Stimulated activated CD8-positive, alpha-beta memory T cell treated with anti-CD3 and anti-CD28 coated beads, Interleukin-4, amount 100 ng/mL, for 48 hours (primary cell): ENCODE data around the gene PDE7B.
"Not testable (repeated sequence)": the region's sequence is repeated elsewhere in the genome, so short reads cannot be mapped to it uniquely, and the experiment has no call there.

ENCODE experiments used
- DNase-seq: peaks from one replicate; pipeline ENCODE4 v3.0.0-alpha.2; 2020

Gene PDE7B

GRCh38 chr6:136123468-136123867 is 272.0 kb downstream of the PDE7B start:
- DNase-seq = no peak

- no peak for DNase-seq
These were observed 274.1 kb downstream of the PDE7B start for GRCh38 chr6:136125585-136125984.

- DNase-seq = no peak
These were observed 276.4 kb downstream of the PDE7B start for GRCh38 chr6:136127873-136128272.

GRCh38 chr6:136129365-136129764 is 277.9 kb downstream of the PDE7B start:
- DNase-seq = no peak

- no peak for DNase-seq
These were observed 282.8 kb downstream of the PDE7B start for GRCh38 chr6:136134268-136134667.

GRCh38 chr6:136134751-136135150 is 283.2 kb downstream of the PDE7B start:
- DNase-seq = no peak

GRCh38 chr6:136136274-136136673 is 284.8 kb downstream of the PDE7B start:
- DNase-seq = no peak

GRCh38 chr6:136137008-136137692 is 285.6 kb downstream of the PDE7B start:
- DNase-seq = no peak

- no peak for DNase-seq
These were observed 286.4 kb downstream of the PDE7B start for GRCh38 chr6:136137739-136138402.

GRCh38 chr6:136139111-136139510 is 287.6 kb downstream of the PDE7B start:
- not testable (repeated sequence) for DNase-seq

GRCh38 chr6:136144251-136145023 is 292.9 kb downstream of the PDE7B start:
- DNase-seq = no peak

- DNase-seq = no peak
These were observed 294.6 kb downstream of the PDE7B start for GRCh38 chr6:136146130-136146529.

GRCh38 chr6:136147342-136147741 is 295.8 kb downstream of the PDE7B start:
- no peak for DNase-seq

- no peak for DNase-seq
These were observed 296.6 kb downstream of the PDE7B start for GRCh38 chr6:136148051-136148450.

- no peak for DNase-seq
These were observed 297.0 kb downstream of the PDE7B start for GRCh38 chr6:136148523-136148922.

GRCh38 chr6:136149311-136149710 is 297.8 kb downstream of the PDE7B start:
- DNase-seq = no peak

- DNase-seq = no peak
These were observed 299.5 kb downstream of the PDE7B start for GRCh38 chr6:136150961-136151360.

- DNase-seq = no peak
These were observed 302.3 kb downstream of the PDE7B start for GRCh38 chr6:136153707-136154375.

- no peak for DNase-seq
These were observed 303.7 kb downstream of the PDE7B start for GRCh38 chr6:136155191-136155590.

- no peak for DNase-seq
These were observed 306.2 kb downstream of the PDE7B start for GRCh38 chr6:136157743-136158142.

GRCh38 chr6:136158387-136158821 is 306.9 kb downstream of the PDE7B start:
- no peak for DNase-seq

- DNase-seq = no peak
These were observed 307.5 kb downstream of the PDE7B start for GRCh38 chr6:136158971-136159370.

GRCh38 chr6:136160250-136160649 is 308.7 kb downstream of the PDE7B start:
- no peak for DNase-seq
